Heart left ventricle (tissue), 13 donors: ENCODE measurements around the gene SORL1.

Experiments
- POLR2A ChIP-seq, 2 donors: fragments of 450-650 bp; IDR thresholded peaks; one replicate each; pipeline ENCODE4 v1.6.1; 2017; ENCODE audit warnings: antibody characterized with exemption in 2 of 2, mild to moderate bottlenecking in 2 of 2, moderate library complexity in 2 of 2
- TF ChIP-seq, protein P1 (sequence below), 12 donors: fragments of 200-600 bp; sonication (generic) in 4 of 12; IDR thresholded peaks; one replicate each; pipeline versions ENCODE4 v1.5.0 to v1.8.0; 2018 to 2022; ENCODE audit warnings: antibody characterized with exemption in 12 of 12, mild to moderate bottlenecking in 5 of 12
- donor health status: ischemic (EF 13 %, LVEDD 7.1; RV severe dilation, severe dysfunction).
- donor health status: DM: no; HTN: yes; CAD: no.
- donor health status: DM: no; HTN: no; CAD: no.
- donor health status: ischemic (EF 25% LVEDD 6.9; RV normal size, moderate dysfunction).
- donor health status: ischemic (EF 25% LVEDD 5.7; RV mildly dilated, moderate dysfunction).
- donor health status: ischemic (EF 35%, LVEDD 5.7; RV mildly dilated, moderate dysfunction).
- donor health status: nonischemic (EF 11% LVEDD 7.7; RV severe dilation, severe dysfunction).
- donor health status: DM: yes; HTN: yes; CAD: no.
- donor health status: PGD.
- donor health status: ischemic (EF 29% LVEDD 5.4; RV normal size, mild dysfunction).
- donor health status: nonischemic (EF 23%, LVEDD 6.1; RV moderate dilation, normal function).

DNA sequence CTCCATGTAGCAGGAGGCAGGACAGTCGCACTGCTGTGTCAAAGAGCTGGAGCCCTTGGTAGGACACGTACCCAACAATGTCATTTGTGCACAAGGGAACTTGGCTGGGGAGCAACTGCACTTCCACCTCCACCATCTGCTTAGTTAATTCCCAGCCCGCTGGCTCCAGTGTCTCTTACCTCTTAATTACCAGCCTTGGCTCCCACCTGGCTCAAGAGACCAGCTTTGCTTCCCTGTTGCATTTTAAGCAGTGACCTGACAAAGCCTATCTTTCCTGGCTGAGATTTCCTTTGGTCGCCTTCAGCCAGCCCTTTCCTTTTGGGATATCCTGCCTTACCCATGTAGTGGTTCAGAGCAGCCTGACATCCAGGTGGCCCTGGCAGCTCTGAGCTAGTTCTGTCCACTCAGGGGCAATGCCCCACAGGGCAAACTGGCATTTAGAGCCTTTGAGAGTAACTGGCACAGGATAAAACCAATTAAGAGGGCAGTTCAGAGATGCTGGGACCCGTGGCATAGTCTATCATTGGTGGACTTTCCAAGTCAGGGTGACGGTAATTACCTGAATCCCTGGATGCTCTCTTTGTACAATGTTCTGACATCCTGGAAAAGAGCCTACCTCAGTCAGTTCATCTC lies 213.2 kb downstream of the SORL1 start:
- TF ChIP-seq, protein P1, sequence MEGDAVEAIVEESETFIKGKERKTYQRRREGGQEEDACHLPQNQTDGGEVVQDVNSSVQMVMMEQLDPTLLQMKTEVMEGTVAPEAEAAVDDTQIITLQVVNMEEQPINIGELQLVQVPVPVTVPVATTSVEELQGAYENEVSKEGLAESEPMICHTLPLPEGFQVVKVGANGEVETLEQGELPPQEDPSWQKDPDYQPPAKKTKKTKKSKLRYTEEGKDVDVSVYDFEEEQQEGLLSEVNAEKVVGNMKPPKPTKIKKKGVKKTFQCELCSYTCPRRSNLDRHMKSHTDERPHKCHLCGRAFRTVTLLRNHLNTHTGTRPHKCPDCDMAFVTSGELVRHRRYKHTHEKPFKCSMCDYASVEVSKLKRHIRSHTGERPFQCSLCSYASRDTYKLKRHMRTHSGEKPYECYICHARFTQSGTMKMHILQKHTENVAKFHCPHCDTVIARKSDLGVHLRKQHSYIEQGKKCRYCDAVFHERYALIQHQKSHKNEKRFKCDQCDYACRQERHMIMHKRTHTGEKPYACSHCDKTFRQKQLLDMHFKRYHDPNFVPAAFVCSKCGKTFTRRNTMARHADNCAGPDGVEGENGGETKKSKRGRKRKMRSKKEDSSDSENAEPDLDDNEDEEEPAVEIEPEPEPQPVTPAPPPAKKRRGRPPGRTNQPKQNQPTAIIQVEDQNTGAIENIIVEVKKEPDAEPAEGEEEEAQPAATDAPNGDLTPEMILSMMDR (IDR thresholded peaks at IDR 0.05): no peak
- no peak for TF ChIP-seq POLR2A (IDR thresholded peaks at IDR 0.05)
